Lower leg skin (tissue), 3 donors: ENCODE data around the gene LIM2.

Experiments used
- CTCF ChIP-seq, 3 donors: fragments of 450-650 bp; IDR thresholded peaks; one replicate each; pipeline ENCODE4 v1.5.1; 2016; ENCODE audit warnings: antibody characterized with exemption in 3 of 3, mild to moderate bottlenecking in 3 of 3, moderate library complexity in 2 of 3
- POLR2A ChIP-seq, 2 donors: fragments of 450-650 bp; IDR thresholded peaks; one replicate each; pipeline ENCODE4 v1.6.1; 2016 to 2017; ENCODE audit warnings: antibody characterized with exemption in 2 of 2, mild to moderate bottlenecking in 1 of 2, moderate library complexity in 1 of 2

GRCh38 chr19:51368366-51369282 is 19.1 kb downstream of the LIM2 start, which contains the start of gene CLDND2:
- TF ChIP-seq CTCF (IDR thresholded peaks at IDR 0.05), result no peak
- no peak for TF ChIP-seq POLR2A (IDR thresholded peaks at IDR 0.05)
